ENCODE results near the gene SESN3.

DNA sequence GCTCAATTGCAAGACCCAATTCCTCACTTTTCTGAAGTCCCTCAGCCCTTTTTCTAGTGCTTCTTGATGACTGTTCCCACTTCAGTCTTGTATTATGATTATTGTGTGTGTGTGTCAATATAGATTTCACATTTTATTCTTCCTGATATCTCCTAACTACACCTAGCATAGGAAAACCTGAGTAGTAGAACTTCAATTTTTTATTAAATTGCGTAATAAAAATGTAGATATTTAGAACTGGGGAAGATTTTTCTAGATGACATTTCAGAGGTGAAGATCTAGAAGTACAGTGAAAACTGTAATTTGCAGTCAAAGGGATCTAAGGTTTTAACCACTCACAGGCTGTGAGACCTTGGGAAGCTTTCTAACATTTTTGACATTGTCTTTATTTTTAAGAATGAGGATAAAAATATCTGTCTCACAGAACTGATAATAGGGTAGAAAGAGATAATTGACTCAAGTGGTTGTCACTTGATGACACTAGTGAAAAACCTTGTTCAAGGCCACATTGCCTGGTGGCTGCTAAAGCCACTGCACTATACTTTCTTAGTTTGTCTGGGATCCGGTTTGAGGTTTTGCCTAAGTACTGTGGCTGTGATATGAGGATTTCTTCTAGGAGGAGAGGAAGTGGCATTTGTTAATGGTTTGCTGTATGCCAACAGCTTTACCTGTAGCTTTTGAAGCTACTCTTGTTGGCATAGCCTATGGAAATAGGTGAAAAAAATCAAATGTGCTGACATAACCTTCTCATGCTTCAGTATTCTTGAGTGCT, 32.2 kb upstream of the SESN3 start:
- TF ChIP-seq, protein P1, sequence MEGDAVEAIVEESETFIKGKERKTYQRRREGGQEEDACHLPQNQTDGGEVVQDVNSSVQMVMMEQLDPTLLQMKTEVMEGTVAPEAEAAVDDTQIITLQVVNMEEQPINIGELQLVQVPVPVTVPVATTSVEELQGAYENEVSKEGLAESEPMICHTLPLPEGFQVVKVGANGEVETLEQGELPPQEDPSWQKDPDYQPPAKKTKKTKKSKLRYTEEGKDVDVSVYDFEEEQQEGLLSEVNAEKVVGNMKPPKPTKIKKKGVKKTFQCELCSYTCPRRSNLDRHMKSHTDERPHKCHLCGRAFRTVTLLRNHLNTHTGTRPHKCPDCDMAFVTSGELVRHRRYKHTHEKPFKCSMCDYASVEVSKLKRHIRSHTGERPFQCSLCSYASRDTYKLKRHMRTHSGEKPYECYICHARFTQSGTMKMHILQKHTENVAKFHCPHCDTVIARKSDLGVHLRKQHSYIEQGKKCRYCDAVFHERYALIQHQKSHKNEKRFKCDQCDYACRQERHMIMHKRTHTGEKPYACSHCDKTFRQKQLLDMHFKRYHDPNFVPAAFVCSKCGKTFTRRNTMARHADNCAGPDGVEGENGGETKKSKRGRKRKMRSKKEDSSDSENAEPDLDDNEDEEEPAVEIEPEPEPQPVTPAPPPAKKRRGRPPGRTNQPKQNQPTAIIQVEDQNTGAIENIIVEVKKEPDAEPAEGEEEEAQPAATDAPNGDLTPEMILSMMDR (IDR thresholded peaks at IDR 0.05), result no peak
- TF ChIP-seq SIN3A (IDR thresholded peaks at IDR 0.05; ENCODE audit: borderline replicate concordance, insufficient read depth, low read depth, low read length), result no peak
- TF ChIP-seq POLR2AphosphoS5 (IDR thresholded peaks at IDR 0.05; ENCODE audit: low read depth, low read length), result no peak
- TF ChIP-seq, protein P2, sequence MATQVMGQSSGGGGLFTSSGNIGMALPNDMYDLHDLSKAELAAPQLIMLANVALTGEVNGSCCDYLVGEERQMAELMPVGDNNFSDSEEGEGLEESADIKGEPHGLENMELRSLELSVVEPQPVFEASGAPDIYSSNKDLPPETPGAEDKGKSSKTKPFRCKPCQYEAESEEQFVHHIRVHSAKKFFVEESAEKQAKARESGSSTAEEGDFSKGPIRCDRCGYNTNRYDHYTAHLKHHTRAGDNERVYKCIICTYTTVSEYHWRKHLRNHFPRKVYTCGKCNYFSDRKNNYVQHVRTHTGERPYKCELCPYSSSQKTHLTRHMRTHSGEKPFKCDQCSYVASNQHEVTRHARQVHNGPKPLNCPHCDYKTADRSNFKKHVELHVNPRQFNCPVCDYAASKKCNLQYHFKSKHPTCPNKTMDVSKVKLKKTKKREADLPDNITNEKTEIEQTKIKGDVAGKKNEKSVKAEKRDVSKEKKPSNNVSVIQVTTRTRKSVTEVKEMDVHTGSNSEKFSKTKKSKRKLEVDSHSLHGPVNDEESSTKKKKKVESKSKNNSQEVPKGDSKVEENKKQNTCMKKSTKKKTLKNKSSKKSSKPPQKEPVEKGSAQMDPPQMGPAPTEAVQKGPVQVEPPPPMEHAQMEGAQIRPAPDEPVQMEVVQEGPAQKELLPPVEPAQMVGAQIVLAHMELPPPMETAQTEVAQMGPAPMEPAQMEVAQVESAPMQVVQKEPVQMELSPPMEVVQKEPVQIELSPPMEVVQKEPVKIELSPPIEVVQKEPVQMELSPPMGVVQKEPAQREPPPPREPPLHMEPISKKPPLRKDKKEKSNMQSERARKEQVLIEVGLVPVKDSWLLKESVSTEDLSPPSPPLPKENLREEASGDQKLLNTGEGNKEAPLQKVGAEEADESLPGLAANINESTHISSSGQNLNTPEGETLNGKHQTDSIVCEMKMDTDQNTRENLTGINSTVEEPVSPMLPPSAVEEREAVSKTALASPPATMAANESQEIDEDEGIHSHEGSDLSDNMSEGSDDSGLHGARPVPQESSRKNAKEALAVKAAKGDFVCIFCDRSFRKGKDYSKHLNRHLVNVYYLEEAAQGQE (IDR thresholded peaks at IDR 0.05; ENCODE audit: insufficient read depth in 1 of 2, low read depth in 2 of 2, low read length in 1 of 2), result no peak
- TF ChIP-seq TCF7L2 (IDR thresholded peaks at IDR 0.05; ENCODE audit: low read depth, low read length), result no peak
